Nephron progenitor cell (in vitro differentiated cells): ENCODE measurements around the gene EIF3J.

Experiments
- DNase-seq: peaks from one replicate; pipeline ENCODE4 v3.0.0; 2021
- H3K27ac Mint-ChIP-seq: 2 replicates; pipeline ENCODE4 v1.8.0; 2021; ENCODE audit warnings: mild to moderate bottlenecking, moderate library complexity, mixed read lengths
- H3K27me3 Mint-ChIP-seq: 2 replicates; pipeline ENCODE4 v1.8.0; 2021; ENCODE audit warnings: mild to moderate bottlenecking, low read depth, mixed read lengths; ENCODE audit not compliant: poor library complexity
- H3K36me3 Mint-ChIP-seq: 2 replicates; pipeline ENCODE4 v1.8.0; 2021; ENCODE audit warnings: low read depth, mixed read lengths
- H3K4me1 Mint-ChIP-seq: 2 replicates; pipeline ENCODE4 v1.8.0; 2021; ENCODE audit warnings: mixed read lengths
- H3K4me3 Mint-ChIP-seq: 2 replicates; pipeline ENCODE4 v1.8.0; 2021; ENCODE audit warnings: mild to moderate bottlenecking, moderate library complexity, mixed read lengths
- H3K9me3 Mint-ChIP-seq: 2 replicates; pipeline ENCODE4 v1.8.0; 2021; ENCODE audit warnings: mild to moderate bottlenecking, moderate library complexity, mixed read lengths
- CTCF ChIP-seq: fragments of 200-600 bp; sonication (generic); IDR thresholded peaks from 2 replicates; pipeline ENCODE4 v1.5.0; 2021; ENCODE audit warnings: antibody characterized with exemption

EIF3J gene

GRCh38 chr15:44595656-44596510 lies 58.9 kb downstream of the EIF3J start:
- H3K36me3 Mint-ChIP-seq, result peaks cover 39% of the 10 kb centered on the region

GRCh38 chr15:44596511-44597010 lies 59.6 kb downstream of the EIF3J start:
- Mint-ChIP-seq H3K27me3 (no peaks in the 10 kb centered on the region), H3K27ac (no peak overlapping the region), H3K36me3 (peaks cover 38% of the 10 kb centered on the region), H3K4me1 (no peaks in the 10 kb centered on the region), H3K9me3 (no peaks in the 10 kb centered on the region), H3K4me3 (no peak overlapping the region)
- no peak for TF ChIP-seq CTCF
- DNase-seq, result no peak

More at GRCh38 chr15:44595656-44596510, 58.9 kb downstream of the EIF3J start:
- no peak for DNase-seq
- H3K4me3 Mint-ChIP-seq, result no peak overlapping the region
- TF ChIP-seq CTCF, result no peak
- H3K27me3 Mint-ChIP-seq, result no peaks in the 10 kb centered on the region
- H3K27ac Mint-ChIP-seq, result peak overlapping the region; percentile 39
- H3K4me1 Mint-ChIP-seq, result no peaks in the 10 kb centered on the region
- no peaks in the 10 kb centered on the region for H3K9me3 Mint-ChIP-seq

- no peak for DNase-seq
- Mint-ChIP-seq H3K4me3 (no peak overlapping the region), H3K27me3 (no peaks in the 10 kb centered on the region), H3K36me3 (peaks cover 49% of the 10 kb centered on the region), H3K4me1 (no peaks in the 10 kb centered on the region), H3K27ac (no peak overlapping the region), H3K9me3 (no peaks in the 10 kb centered on the region)
- TF ChIP-seq CTCF, result no peak
Measured at GRCh38 chr15:44598066-44598465, 61.1 kb downstream of the EIF3J start.

- no peak for DNase-seq
- Mint-ChIP-seq H3K27ac (no peak overlapping the region), H3K9me3 (no peaks in the 10 kb centered on the region), H3K4me3 (no peak overlapping the region), H3K27me3 (no peaks in the 10 kb centered on the region), H3K36me3 (peaks cover 56% of the 10 kb centered on the region), H3K4me1 (no peaks in the 10 kb centered on the region)
- TF ChIP-seq CTCF, result no peak
Measured at GRCh38 chr15:44598892-44599291, 61.9 kb downstream of the EIF3J start.

GRCh38 chr15:44603126-44603525 lies 66.2 kb downstream of the EIF3J start:
- H3K4me1 Mint-ChIP-seq, result no peaks in the 10 kb centered on the region
- no peak for DNase-seq
- TF ChIP-seq CTCF, result no peak
- H3K9me3 Mint-ChIP-seq, result no peaks in the 10 kb centered on the region
- H3K36me3 Mint-ChIP-seq, result peaks cover 67% of the 10 kb centered on the region
- no peak overlapping the region for H3K4me3 Mint-ChIP-seq
- H3K27ac Mint-ChIP-seq, result peak overlapping the region; percentile 3
- no peaks in the 10 kb centered on the region for H3K27me3 Mint-ChIP-seq

GRCh38 chr15:44606740-44607139 lies 69.8 kb downstream of the EIF3J start:
- Mint-ChIP-seq H3K27me3 (no peaks in the 10 kb centered on the region), H3K4me3 (no peak overlapping the region), H3K4me1 (no peaks in the 10 kb centered on the region), H3K9me3 (no peaks in the 10 kb centered on the region), H3K27ac (no peak overlapping the region), H3K36me3 (peaks cover 86% of the 10 kb centered on the region)
- TF ChIP-seq CTCF, result no peak
- no peak for DNase-seq
